ENCODE results near the gene C16orf87.

DNA sequence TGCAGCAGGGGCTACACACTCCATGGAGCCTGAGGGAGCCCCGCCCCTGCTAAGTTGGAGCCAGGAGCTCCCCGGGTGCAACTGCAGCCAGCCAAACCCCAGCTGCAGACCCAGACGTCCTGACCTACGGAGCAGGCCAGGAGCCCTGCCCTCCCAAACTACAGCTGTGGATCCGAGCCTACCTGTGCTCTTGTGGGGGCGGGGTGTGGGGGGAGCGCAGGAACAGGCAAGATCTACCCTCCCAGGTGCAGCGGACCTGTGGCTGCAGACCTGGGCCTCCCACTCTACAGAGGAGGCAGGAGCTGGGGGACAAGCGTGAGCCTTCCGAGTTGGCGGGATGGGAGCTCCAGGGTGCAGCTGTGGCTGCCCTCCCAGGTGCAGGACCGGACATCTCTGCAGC, 53.2 kb downstream of the C16orf87 start:
- no peak for TF ChIP-seq POLR2AphosphoS5 (IDR thresholded peaks at IDR 0.05)
- TF ChIP-seq, protein P1, sequence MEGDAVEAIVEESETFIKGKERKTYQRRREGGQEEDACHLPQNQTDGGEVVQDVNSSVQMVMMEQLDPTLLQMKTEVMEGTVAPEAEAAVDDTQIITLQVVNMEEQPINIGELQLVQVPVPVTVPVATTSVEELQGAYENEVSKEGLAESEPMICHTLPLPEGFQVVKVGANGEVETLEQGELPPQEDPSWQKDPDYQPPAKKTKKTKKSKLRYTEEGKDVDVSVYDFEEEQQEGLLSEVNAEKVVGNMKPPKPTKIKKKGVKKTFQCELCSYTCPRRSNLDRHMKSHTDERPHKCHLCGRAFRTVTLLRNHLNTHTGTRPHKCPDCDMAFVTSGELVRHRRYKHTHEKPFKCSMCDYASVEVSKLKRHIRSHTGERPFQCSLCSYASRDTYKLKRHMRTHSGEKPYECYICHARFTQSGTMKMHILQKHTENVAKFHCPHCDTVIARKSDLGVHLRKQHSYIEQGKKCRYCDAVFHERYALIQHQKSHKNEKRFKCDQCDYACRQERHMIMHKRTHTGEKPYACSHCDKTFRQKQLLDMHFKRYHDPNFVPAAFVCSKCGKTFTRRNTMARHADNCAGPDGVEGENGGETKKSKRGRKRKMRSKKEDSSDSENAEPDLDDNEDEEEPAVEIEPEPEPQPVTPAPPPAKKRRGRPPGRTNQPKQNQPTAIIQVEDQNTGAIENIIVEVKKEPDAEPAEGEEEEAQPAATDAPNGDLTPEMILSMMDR (IDR thresholded peaks at IDR 0.05) = no peak
